ENCODE data around the gene HOXB5. TPM values are rescaled to one million over a fixed set of nuclear protein-coding genes. Genes with fewer than 3 reads are reported as not detected.

Gene HOXB5
- total RNA-seq, 1 experiment from 2014 or later = 2.3 TPM

GRCh38 chr17:48565925-48566710 is 27.5 kb downstream of the HOXB5 start:
- DNase-seq (ENCODE audit: extremely low read depth, low read depth) = no peak

DNA sequence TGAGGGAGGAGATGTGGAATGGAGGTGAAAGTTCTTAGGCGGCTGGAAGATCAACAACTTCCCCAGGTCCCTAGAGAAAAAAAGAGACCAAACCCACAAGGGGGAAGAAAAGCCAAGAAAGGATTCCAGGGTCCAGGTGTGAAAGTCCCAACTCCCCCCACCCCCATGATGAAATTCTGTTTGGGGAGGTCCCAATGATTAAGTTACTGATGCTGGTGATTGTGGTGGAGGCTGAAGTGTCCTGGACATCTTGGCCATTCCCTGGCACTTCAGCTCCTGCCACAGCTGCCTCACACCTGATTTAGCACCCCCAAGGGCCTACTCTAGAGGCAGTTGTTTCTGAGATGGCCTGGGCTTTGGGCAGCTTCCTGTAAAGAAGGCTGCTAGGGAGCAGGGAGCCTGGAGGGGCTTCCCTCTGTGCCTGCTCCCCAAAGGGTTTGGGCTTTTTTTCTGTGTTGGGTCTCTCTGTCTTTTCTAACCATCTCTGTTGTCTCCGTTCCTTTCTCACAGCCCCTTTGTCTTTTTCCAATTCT is 28.5 kb downstream of the HOXB5 start:
- no peak for DNase-seq (ENCODE audit: extremely low read depth, low read depth)

DNA sequence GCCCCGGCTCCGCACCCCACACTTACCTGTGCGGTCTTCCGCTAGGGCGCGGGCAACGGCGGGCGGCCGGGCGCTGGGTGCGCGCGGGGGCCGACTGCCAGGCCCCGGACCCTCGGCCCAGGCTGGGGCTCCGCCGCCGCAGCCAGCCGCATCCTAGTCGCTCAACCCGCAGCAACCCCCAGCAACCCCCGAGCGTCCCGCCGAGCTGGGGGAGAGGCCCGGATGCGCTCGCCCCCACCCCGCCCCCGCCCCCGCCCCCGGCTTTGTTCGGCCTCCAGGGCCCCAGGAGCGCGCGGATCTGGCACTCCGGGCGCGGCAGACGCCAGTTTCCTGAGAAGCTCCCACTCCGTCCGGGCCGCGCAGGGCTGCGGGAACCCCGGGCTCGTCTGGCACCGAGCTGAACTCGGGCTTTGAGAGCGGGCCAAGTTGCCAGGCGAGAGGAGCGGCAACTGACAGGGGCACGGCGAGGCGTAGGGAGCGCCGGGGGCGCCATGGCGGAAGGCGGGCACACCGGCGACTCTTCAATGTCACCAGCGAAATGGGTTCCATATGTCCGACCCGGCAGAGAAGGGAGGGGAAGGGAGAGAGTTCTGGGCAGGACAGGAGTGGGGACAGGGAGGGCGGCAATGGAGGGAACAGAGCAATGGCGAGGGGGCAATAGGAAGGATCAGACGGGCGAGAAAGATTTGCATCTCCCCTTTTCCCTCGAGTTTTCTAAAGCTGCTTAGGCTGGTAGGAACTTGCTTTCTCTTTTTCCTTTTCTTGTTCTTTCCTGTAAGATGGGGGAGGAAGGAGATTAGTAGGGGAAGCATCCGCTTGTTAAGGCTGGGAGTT is 29.2 kb downstream of the HOXB5 start:
- no peak for DNase-seq (ENCODE audit: extremely low read depth, low read depth)

GRCh38 chr17:48563867-48564187 is 29.8 kb downstream of the HOXB5 start:
- DNase-seq (ENCODE audit: extremely low read depth, low read depth) = no peak

DNA sequence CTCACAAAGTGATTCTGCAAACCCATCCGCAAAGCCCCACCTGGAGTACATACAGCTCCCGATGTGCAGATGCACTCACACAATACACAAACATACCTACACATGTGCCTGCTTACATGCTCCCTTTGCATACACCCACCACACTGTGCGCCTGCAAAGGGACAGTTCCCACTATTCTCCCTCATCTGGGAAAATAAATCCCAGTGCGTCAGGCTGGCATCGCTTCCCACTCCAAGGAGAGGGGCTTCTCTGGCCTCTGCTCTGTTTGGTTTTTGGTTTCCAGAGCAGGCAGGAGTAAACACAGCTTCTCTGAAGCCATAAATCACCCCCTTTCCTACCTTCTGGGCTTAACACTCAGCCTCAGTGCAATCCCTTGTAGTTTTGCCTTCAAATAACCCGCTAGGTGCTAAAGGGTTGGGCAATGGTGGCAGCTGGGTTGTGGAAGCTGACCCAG is 30.2 kb downstream of the HOXB5 start:
- no peak for DNase-seq (ENCODE audit: extremely low read depth, low read depth)

DNA sequence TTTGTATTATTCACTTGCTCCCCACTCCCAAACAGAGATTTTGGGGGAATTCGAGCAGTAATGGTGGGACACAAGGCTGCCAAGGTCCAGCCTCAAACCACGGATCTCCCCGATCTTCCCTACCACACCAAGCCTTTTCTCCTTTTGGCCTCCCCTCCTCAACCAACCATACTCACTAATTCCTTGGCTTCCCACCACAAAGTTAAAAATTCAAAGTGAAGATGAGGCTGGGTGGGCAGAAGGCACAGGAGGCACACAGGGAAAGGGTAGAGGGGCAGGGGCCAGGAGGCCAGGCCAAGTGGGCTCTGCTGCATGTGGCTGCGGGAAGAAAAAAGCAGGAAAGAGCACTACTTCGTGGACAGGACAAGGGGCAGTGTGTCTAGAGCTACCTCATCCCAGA is 30.6 kb downstream of the HOXB5 start:
- DNase-seq (ENCODE audit: extremely low read depth, low read depth) = no peak

DNA sequence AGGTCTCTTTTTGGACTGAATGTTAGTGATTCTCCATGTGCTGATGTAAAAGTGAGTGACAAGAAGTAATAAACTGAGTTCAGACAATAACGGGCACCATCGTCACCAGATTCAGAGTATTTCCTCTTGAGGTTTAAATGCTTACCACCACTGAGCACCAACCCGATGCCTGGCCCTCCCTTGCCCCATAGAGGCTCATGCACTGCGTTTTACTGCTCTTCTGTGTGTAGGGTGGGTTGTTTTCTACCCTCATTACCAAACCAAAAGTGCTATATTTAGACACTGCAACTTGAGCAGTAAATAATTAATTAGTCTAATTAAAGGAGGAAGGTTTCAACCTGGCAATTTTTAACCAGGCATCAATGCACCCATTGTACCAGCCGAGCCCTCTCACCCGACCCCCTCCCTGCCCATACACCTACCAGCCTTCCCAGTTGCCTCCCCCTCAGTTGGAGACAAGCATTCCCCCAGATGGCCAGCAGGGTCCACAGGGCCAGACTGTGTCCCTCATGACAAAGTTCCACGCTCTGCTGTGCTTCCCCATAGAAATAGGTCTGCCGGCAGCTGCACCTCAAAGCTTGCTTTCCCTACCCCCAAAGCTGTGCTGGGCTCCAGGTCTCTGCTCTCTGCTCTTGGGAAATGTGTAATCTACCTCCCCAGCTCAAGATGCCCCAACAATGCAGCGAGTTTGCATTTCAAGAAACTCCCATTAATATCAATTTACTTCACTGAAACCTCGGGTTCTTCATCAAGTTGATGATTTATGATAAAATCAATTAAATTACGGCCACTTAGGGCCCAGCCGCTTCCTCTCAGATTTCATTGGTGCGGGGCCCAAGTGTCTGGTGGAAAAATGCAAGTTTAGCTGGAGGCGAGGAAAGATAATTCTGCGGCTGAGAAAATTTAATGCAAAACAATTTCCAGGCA is 31.4 kb downstream of the HOXB5 start:
- DNase-seq (ENCODE audit: extremely low read depth, low read depth) = no peak

DNA sequence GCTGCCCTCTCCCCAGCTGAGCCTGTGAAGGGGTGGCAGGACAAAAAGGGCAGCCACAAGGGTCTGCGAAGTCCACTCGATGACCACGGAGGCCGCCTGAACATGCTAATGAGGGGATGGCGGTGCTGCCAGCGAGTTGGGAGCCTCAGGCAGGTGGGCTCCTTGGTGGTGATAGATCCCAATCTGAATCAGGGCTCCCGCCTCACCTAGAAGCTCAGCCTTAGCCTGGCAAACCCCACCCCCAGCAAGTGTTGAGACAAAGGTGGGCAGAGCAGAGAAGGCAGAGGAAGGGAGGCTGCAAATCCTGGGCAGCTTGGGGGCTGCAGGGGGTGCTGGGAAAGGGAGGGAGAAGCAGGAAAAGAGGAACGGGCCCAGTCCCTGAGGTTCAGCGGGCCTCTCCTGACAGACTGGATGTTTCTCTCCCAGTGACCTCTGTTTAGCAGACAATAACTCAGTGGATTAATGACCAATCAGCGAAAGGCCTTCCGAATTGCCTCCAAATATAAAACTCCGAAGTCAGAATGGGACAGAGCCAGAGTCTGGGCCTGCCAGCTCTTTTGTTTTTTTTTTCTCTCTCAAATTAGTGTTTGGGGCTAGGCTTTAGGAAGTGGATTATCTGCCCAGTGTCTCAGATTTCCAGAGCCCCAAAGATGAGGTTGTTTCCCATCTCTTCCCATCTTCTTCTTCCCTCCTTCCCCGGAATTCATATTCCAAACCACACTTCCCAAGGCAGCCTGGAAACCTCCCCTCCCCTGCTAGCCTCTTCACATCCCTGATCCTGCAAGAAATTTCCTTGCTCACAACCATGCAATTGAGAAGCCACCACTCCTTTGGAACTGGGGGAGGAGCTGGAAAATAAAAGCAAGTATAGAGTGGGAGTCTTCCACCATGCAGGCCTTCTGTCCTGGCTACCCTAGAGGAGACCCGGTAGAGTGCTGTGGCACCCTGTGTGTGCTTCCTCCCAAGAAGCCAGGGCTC is 33.5 kb downstream of the HOXB5 start:
- no peak for DNase-seq (ENCODE audit: extremely low read depth, low read depth)

GRCh38 chr17:48559122-48559839 is 34.3 kb downstream of the HOXB5 start:
- no peak for DNase-seq (ENCODE audit: extremely low read depth, low read depth)

DNA sequence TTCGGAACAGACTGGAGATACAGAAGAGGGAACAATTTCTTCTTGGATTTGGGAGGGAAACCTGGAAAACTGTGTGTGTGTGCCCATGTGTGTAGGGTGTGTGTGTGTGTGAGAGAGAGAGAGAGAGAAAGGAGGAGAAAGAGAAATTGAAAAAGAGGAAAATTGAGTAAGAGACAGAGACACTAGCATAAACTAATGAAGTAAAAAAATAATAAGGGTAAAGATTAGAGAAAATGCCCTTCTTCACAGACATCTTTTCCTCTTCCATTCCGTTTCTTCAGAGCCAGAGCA is 34.8 kb downstream of the HOXB5 start:
- no peak for DNase-seq (ENCODE audit: extremely low read depth, low read depth)

DNA sequence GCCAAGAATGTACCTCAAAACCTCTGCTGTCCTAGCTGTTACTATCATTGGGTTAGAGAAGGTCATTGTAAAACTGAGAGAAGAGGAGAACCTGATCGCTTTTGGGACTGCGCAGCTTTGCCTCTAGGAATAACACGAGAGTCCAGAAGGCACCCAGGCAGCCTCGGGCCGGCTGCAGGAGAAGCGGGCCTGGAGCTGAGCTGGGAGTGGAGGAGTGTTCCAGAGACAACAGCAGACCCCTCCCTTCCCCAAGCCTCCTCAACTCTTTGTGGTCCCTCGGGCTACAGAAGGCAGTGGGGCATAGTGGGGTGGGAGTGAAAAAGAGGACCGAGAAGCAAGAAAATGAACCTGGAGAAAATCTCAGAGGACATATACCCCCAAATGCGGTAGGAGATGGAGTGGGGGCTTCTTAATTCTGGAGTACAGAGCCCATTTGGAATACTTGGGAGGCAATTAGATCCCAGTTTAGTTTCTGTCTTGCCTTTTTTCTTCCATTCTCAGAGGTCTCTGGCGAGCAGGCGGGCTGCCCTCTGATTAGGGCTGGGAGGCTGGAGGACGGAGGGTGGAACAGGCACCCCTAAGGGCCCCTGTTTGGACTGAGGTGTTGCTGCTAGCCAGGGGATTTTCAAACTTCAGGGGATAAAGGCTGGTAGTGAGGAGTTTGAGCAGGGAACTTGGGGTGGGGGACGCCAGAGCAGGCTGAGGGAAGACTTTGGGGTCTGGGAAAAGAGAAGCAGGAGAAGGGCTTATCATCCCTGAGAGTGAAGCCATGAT is 35.3 kb downstream of the HOXB5 start:
- no peak for DNase-seq (ENCODE audit: extremely low read depth, low read depth)

GRCh38 chr17:48556576-48557401 is 36.8 kb downstream of the HOXB5 start:
- no peak for DNase-seq (ENCODE audit: extremely low read depth, low read depth)

GRCh38 chr17:48556229-48556575 is 37.4 kb downstream of the HOXB5 start:
- DNase-seq (ENCODE audit: extremely low read depth, low read depth) = no peak

- no peak for DNase-seq (ENCODE audit: extremely low read depth, low read depth)
These were observed 38.0 kb downstream of the HOXB5 start for GRCh38 chr17:48555258-48556228.

GRCh38 chr17:48554412-48555257 is 38.9 kb downstream of the HOXB5 start:
- no peak for DNase-seq (ENCODE audit: extremely low read depth, low read depth)

All from NCI-H460 (cell line).